CD4-positive, alpha-beta T cell treated with Interleukin-4 for 4 hours (primary cell): Measurements from ENCODE around the gene CATSPERD.
"Not testable (repeated sequence)": the region's sequence is repeated elsewhere in the genome, so short reads cannot be mapped to it uniquely, and the experiment has no call there.

Source experiments
- DNase-seq: peaks from one replicate; pipeline ENCODE4 v3.0.0-alpha.2; 2020

CATSPERD gene

GRCh38 chr19:5698635-5699422 lies 21.6 kb upstream of the CATSPERD start:
- DNase-seq, result no peak

DNA sequence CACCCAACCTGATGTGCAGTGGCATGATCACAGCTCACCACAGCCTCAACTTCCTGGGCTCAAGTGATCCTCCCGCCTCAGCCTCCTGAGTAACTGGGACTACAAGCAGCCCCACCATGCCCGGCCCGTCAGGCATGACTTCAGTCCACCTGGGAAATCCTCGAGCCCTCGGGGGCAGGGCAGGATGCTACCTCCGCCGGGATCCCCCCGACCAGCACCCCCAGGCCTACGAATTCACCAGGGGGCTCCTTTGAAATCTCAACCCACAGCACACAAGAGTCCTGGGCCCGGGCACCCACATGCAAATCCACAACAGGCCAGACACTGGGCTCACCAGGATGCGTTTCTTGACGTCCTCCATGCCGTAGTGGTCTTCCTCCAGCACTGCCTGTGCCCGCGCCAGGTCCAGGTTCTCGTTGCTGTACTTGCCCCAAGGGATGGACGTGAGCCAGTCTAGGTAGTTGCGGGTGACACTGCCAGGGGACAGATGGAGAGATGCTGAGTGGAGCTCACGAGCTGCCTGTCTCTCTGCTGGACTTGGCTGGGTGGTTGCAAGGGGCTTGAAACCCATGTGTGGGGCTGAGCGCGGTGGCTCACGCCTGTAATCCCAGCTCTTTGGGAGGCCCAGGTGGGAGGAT lies 19.9 kb upstream of the CATSPERD start:
- no peak for DNase-seq

DNA sequence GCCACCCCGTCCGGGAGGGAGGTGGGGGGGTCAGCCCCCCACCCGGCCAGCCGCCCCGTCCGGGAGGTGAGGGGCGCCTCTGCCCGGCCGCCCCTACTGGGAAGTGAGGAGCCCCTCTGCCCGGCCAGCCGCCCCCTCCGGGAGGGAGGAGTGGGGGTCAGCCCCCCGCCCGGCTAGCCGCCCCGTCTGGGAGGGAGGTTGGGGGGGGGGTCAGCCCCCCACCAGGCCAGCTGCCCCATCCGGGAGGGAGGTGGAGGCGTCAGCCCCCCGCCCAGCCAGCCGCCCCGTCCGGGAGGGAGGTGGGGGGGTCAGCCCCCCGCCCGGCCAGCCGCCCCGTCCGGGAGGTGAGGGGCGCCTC lies 18.4 kb upstream of the CATSPERD start:
- not testable (repeated sequence) for DNase-seq

- no peak for DNase-seq
Measured at GRCh38 chr19:5703819-5704818, 16.3 kb upstream of the CATSPERD start.

DNA sequence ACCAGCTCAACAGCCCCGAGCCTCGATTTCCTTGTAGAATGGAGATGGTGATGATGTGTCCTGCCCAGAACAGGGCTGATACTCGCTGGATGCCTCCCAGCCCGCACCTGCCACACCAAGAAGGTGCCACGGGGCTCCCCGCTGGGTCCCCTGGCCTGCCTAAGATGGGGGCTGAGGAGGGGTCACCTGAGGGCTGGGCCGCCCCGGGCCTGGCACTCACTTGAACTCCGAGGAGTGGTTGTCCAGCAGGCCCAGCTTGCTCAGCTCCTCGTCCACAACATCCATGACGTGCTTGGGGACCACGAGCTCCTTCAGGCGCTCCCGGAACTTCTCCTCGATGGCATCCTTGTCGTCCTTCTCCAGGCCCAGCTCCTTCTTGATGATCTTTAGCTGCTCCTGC lies 14.9 kb upstream of the CATSPERD start:
- no peak for DNase-seq

- no peak for DNase-seq
Measured at GRCh38 chr19:5706876-5707573, 13.4 kb upstream of the CATSPERD start.

- DNase-seq, result no peak
Measured at GRCh38 chr19:5707576-5708575, 12.6 kb upstream of the CATSPERD start.

- DNase-seq, result no peak
Measured at GRCh38 chr19:5711025-5711424, 9.4 kb upstream of the CATSPERD start.

DNA sequence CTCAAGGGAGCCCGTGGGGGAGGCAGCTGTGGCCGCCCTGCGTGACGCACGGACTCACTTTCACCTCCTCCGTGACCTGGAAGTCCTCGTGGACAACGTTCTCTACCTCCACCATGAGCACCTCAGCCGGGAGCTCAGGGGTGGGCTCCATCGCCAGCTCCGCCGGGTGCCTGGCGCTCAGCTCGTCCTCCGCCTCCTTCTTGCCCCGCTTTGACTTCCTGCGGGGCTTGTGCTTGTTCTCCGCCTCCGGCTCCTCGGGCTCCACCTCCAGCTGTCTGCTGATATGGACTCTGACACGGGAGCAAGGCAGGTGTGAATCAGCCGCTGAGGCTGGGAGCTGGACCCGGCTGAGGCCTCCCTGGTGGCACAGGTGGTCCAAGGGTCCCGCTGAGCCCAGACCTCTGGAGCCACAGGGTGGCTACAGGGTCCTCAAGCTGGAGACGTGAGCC lies 8.7 kb upstream of the CATSPERD start:
- no peak for DNase-seq

- DNase-seq, result no peak
Measured at GRCh38 chr19:5713228-5713627, 7.2 kb upstream of the CATSPERD start.

DNA sequence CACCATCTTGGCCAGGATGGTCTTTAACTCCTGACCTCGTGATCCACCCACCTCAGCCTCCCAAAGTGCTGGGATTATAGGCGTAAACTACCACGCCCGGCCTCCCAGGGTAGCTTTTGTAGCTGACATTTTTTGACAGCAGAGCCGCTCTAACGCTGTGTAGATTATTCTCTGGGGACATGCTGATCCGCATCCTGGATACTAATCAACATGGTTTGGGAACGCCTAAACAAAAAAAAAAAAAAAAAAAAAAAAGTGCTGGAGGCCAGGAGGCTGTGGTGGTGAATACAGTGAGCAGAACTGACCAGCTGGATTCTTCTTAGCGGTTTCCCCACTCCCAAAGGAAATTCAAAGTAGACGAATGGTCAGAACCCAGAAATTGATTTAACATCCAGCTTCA lies 5.6 kb upstream of the CATSPERD start:
- DNase-seq, result no peak

DNA sequence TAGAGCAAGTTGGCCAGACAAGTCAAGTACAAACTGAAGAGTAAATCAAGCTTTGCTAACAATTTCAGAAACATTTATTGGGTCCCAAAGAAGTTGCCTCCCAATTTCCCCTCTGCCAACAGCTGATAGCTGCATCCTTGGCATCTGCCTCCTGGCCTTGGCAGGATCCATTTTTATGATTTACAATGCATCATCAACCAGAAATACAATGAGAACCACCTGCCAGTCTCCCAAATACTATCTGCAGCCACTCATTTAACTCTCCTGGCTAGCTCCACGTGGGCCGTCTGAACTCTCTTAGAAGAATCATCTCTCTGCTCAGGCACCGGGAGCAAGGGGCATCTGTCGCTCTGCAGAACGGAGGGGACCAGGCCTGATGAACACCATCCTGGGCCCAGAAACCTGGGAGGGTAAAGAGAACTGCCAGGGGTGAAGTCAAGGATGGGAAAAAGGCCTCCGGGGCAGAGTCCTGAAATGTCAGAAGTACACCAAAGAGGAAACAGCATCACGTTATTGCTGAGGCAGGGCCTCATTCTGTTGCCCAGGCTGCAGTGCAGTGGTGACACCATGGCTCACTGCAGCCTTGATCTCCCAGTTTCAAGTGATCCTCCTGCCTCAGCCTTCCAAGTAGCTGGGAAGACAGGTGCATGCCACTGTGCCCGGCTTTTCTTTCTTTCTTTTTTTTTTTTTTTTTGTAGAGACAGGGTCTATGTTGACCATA lies 3.1 kb upstream of the CATSPERD start:
- DNase-seq, result no peak

GRCh38 chr19:5718037-5718578 lies 2.3 kb upstream of the CATSPERD start:
- DNase-seq, result no peak

DNA sequence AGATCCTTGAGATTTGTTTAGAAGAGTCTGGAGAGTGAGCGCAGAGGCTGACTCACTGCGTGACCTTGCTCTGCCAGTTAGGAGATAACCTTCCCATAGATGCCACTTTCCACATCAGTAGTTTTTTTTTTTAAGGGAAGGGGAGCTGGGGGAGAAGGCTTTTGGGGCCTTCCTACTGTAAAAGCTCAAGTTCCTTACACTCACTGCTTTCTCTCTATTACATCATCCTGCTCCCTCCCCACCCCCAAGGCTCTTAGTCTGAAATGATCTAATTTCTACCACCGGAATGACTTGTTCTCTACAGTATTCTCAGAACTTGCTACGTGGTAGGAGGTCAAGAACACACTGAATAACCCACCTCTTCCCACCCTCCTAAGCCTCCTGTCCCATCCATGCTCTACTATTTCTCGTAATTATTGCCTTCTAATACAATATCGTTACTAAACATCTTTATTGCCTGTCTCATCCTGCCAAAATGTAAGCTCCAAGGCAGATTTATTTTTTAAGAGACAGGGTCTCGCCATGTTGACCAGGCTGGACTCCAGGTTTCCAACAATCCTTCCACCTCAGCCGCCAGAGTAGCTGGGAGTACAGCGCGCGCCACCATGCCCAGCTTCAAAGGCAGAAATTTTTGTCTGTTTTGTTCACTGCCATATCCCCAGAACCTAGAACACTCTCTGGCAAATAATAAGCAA lies 1.7 kb upstream of the CATSPERD start:
- DNase-seq, result no peak

GRCh38 chr19:5719274-5719960 lies 1.0 kb upstream of the CATSPERD start:
- no peak for DNase-seq

GRCh38 chr19:5727453-5728050 lies 7.1 kb downstream of the CATSPERD start:
- no peak for DNase-seq

GRCh38 chr19:5733172-5733571 lies 12.7 kb downstream of the CATSPERD start:
- not testable (repeated sequence) for DNase-seq

GRCh38 chr19:5738423-5738822 lies 18.0 kb downstream of the CATSPERD start:
- no peak for DNase-seq

DNA sequence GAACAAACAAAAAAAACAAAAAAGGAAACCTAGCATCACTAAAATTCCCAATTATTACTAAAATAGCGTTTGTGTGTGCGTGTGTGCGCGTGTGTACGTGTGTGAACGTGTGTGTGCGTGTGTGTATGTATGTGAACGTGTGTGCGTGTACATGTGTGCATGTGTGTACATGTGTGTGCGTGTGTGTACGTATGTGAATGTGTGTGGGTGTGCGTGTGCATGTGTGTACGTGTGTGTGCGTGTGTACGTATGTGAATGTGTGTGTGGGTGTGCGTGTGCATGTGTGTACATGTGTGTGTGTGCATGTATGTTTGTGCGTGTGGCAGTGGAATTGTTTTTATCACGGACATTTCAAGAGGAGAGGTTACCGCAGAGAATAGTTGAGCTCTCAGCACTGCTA lies 21.6 kb downstream of the CATSPERD start:
- no peak for DNase-seq
